HCEC 1CT (cell line): Measurements from ENCODE around the gene CALN1.

Experiments used
- DNase-seq: peaks from one replicate; pipeline ENCODE4 v3.0.0-alpha.2; 2017

CALN1 gene

GRCh38 chr7:72028267-72028666 is 383.9 kb downstream of the CALN1 start:
- DNase-seq, result no peak

GRCh38 chr7:72025381-72025960 is 386.7 kb downstream of the CALN1 start:
- no peak for DNase-seq

DNA sequence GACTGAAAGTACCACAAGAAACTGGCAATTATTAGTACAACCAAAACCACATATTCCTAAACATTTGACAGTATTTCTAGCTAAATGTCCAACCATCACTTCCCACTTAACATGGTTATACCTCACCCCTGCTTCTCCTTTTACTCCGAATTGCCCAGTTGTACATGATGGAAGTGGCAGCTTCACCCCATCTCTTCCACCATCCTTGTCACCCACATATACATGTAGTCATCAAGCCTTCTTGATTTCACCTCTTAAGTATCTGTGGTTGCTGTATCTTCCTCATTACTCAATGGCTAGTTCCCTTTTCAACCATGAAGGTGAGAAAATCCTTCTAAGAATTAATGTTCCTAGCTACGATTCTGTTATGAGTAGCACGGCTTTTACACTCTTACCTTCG is 388.2 kb downstream of the CALN1 start:
- DNase-seq, result no peak

- DNase-seq, result no peak
These were observed 390.4 kb downstream of the CALN1 start for GRCh38 chr7:72021716-72022115.

GRCh38 chr7:72020311-72020710 is 391.8 kb downstream of the CALN1 start:
- DNase-seq, result no peak

GRCh38 chr7:72019436-72019835 is 392.7 kb downstream of the CALN1 start:
- no peak for DNase-seq

- no peak for DNase-seq
These were observed 394.4 kb downstream of the CALN1 start for GRCh38 chr7:72017756-72018155.

DNA sequence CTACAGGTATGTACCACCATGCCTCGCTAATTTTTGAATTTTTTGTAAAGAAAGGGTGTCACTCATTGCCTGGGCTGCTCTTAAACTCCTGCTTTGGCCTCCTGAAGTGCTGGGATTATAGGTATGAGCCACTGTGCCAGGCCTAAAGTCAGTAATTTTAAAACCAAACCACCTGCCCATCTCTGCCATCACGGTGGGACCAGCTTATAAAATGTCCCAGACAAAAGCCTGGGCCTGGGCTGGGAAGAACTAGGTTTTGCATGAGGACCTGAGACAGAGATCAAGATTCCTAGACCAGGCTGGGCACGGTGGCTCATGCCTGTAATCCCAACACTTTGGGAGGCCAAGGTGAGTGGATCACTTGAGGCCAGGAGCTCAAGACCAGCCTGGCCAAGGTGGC is 395.6 kb downstream of the CALN1 start:
- DNase-seq, result no peak

- DNase-seq, result no peak
These were observed 397.0 kb downstream of the CALN1 start for GRCh38 chr7:72015136-72015535.

- no peak for DNase-seq
These were observed 405.1 kb downstream of the CALN1 start for GRCh38 chr7:72007018-72007417.

DNA sequence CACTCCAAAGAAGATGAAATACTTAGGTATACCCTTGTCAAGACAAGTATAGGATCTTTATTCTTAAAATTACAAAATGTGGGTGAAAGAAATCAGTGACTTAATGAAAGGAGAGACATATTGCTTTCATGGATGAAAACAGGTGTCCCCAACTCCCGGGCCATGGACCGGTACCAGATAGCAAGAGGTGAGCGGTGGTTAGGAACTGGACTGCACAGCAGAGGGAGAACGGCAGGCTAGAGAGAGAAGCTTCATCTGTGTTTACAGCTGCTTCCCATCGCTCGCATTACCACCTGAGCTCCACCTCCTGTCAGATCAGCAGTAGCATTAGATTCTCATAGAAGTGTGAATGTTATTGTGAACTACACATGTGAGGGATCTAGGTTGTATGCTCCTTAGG is 408.9 kb downstream of the CALN1 start:
- no peak for DNase-seq

DNA sequence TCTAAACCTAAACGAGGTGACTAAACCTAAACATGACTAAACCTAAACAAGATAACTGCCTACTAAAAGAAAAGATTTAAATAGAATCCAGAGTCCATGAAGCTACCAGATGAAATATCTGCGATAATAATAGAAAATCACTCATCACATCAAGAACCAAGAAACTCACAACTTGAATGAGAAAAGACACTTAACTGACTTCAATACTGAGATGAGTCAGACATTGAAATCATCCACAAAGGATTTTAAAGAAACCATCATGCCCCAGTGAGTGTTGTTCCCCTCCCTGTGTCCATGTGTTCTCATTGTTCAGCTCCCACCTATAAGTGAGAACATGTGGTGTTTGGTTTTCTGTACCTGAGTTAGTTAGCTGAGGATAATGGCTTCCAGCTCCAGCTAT is 416.0 kb downstream of the CALN1 start:
- no peak for DNase-seq

DNA sequence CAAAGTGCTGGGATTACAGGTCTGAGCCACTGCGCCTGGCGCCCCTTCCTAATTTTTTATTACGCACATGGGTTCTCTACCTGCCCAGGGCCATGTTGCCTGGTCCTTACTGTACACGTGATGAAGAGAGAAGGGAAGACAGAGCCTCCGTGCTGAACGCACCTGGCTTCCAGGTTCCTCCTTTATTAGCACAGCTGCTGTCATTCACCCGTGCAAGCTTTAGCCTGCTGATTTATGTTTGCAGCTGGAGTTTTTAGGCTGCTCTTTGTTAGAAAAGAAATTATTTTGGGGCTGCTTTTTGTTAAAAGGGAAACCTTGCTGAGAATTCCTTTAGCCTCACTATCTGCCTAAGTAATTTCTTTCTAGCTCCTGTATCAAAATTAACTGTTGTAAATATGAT is 417.0 kb downstream of the CALN1 start:
- no peak for DNase-seq

DNA sequence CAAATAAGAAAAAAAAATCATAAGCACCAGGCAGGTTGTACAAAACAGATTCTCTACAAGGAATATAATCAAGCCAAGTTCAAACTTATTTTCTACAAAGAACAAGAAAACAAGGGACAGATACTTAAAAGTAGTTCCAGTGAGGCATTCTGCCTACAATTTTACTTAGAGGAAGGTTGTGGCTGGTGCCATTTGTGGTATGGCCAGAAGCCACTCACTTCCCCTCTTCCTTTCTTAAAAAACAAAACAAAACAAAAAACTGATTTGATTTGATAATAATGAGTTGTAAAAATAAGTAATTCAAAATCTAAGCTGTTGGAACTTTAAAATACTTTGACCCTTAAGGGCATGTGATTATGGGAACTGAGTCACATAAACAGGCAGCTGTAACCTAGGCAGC is 420.6 kb downstream of the CALN1 start:
- DNase-seq, result no peak

DNA sequence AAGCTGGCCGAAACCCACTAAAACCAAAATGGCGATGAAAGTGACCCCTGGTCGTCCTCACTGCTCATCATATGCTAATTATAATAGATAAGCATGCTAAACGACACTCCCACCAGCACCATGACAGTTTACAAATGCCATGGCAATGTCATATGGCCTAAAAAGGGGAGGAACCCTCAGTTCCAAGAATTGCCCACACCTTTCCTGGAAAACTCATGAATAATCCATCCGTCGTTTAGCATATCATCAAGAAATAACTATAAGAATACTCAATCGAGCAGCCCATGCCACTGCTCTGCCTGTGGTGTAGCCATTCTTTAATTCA is 422.0 kb downstream of the CALN1 start:
- no peak for DNase-seq

DNA sequence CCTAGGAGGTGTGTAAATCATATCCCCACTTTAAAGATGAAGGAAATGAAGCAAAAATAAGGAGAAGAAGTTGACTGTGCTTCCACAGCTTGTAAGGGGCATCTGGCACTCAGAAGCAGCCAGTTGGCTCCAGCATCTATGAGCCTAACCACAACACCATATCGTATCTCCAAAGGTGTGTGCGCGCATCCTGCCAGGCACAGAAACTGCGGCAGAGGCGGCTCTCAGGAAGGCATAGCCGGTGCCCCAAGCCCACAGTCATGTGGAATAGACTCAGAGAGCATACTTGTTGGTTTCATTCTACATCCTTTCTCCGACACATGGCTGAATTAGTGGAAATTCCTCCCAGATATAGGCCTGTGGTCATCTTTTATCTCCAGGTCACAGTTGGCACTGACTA is 423.9 kb downstream of the CALN1 start:
- no peak for DNase-seq

- DNase-seq, result no peak
These were observed 424.9 kb downstream of the CALN1 start for GRCh38 chr7:71987200-71987767.

GRCh38 chr7:71984348-71984747 is 427.8 kb downstream of the CALN1 start:
- no peak for DNase-seq

- DNase-seq, result no peak
These were observed 429.3 kb downstream of the CALN1 start for GRCh38 chr7:71982851-71983250.

GRCh38 chr7:71976645-71977044 is 435.5 kb downstream of the CALN1 start:
- DNase-seq, result no peak

GRCh38 chr7:71974611-71975010 is 437.5 kb downstream of the CALN1 start:
- no peak for DNase-seq

- no peak for DNase-seq
These were observed 439.6 kb downstream of the CALN1 start for GRCh38 chr7:71972534-71972933.

DNA sequence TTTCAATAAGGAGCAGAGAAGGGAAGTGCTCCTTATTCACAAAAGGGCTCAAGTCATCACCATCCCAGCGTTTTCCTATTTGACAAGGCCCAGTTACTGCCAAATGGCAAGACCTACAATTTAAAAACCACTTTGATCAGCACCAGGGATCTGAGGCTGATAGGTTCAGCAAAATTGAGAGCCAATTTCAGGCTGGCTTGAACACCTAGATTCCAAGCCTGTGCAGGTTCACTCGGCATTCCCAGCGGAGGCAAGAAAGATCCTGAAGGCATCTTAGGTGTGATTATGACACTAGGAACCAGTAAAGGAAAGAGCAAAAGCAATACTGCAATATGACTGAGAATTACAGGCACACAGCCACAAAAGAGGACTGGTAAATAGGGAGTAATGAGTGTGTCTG is 441.4 kb downstream of the CALN1 start:
- no peak for DNase-seq

- DNase-seq, result no peak
These were observed 449.5 kb downstream of the CALN1 start for GRCh38 chr7:71962636-71963035.

GRCh38 chr7:71961283-71961682 is 450.9 kb downstream of the CALN1 start:
- no peak for DNase-seq

- DNase-seq, result no peak
These were observed 470.0 kb downstream of the CALN1 start for GRCh38 chr7:71942115-71942514.
